B cell (primary cell): Measurements from ENCODE around the gene KRT82.
"Not testable (repeated sequence)": the region's sequence is repeated elsewhere in the genome, so short reads cannot be mapped to it uniquely, and the experiment has no call there.

Experiments
- CTCF ChIP-seq: fragments of 200-600 bp; IDR thresholded peaks from one replicate; pipeline ENCODE4 v1.8.0; 2022; ENCODE audit warnings: antibody characterized with exemption, mild to moderate bottlenecking
- EZH2 ChIP-seq: IDR thresholded peaks from 2 replicates; pipeline ENCODE4 v1.6.1; 2012; ENCODE audit warnings: borderline replicate concordance, low read depth, mild to moderate bottlenecking, moderate library complexity, low read length; ENCODE audit not compliant: insufficient read depth, poor library complexity, severe bottlenecking

- TF ChIP-seq CTCF, EZH2: not testable (repeated sequence)
These were observed 4.6 kb upstream of the KRT82 start for GRCh38 chr12:52410589-52411248.
